Raji (cell line): ENCODE results near the gene GPT2.

Experiments used
- POLR2A ChIP-seq: IDR thresholded peaks from 2 replicates; pipeline ENCODE4 v1.6.1; 2011; ENCODE audit warnings: low read depth, low read length, control low read depth; ENCODE audit not compliant: insufficient read depth

The GPT2 gene

DNA sequence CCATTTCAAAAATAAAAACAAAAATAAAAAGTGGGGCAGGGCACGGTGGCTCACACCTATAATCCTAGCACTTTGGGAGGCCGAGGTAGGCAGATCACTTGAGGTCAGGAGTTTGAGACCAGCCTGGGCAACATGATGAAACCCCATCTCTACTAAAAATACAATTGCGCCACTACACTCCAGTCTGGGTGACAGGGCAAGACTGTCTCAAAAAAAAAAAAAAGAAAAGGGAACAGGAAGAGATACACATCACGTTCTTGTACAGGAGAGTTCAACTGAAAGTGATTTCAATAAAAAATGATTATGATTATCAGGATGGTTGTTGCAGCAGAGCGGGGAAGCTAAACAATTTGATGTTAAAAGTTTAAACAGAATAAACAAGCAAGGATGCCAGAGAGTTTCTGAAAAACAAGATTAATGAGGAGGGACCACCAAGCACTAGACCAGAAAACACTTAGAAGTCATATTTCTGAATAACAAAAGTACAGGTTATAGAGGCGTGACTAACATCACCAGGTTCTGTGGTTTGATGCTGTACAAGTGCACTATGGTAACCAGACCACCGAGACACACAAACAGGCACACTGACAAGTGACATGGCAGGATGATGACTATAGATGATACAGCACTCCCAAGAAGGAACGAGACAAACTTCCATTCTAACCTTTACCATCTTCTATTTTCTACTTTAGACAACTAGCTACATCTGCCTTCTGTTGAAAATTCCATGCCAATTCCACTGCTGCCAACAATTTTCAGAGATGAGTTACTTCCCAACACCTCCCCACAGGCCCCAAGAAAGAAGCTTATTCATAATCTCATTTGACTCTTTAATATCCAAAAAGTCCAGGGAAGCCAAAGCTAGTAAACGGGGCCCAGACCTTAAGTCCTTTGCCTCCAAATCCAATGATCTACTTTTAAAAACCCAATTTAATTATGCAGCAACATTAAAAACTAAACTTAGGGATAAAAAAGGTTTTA lies 77.5 kb downstream of the GPT2 start:
- no peak for TF ChIP-seq POLR2A

DNA sequence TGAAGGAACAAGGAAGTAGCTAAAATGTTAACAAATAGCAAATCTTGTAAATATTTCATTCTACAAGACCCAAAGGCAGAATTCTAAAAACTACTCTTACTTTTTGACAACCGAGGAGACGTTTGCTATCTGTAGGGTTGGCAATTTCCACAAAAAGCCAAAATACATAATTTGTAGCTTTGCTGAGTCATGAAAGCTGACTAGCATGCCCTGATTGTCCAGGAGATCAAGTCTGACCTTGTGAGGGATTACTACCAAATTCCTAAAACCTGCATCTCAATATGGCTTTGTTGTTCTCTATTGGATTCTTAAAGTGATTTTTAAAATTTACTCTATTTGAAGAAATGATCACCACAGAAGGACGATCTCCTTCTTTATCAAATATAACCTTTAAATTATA lies 78.5 kb downstream of the GPT2 start:
- no peak for TF ChIP-seq POLR2A

DNA sequence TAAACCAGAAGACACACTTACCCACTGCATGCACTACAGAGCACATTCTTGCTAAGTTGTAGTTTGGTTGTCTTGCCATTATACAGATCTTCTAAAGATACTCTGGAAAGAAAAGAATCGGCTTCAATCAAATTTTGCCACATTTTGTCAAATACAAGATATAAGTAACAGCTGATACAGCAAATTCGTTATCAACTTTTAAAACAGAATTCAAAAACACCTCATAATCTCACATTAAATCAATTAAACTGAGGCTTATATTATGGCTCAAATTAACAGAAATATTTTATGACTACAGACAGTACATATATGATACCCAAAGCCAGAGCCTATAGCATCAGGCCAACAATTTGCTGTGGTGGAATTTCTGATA lies 83.9 kb downstream of the GPT2 start:
- TF ChIP-seq POLR2A = no peak

DNA sequence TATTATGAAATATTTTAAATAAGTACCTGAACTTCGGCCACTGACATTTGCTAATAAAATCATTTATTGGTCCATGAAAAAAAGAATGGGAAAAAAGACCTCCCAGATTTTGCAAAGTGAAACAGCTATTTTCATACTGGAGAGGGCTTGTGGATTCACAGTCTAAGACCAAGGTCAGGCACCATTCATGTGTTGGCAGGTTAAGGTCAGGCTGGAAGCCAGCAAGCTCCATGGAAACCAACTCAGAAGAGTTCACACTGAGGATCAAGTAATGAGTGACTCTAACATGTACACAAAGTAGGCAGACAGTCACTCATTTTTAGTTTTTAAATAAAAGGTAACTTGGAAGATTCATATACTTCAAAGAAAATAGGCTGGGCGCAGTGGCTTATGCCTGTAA lies 85.9 kb downstream of the GPT2 start:
- no peak for TF ChIP-seq POLR2A

DNA sequence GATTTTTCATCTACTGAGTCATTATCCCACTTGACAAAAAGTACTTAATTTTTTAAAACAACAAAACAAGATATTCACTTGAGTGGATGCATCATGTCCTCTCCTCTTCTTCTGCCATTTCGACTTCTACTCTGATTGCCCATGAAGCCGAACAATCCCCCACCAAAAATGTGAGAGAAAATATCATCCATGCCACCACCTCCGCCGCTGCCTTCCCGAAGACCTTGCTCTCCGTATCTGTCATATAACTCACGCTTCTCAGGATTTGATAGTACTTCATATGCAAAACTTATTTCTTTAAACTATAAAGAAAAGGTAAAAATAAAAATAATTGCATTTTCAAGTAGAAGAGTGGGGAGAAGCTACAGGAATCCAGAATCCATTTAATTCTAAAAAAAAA lies 87.1 kb downstream of the GPT2 start:
- TF ChIP-seq POLR2A = no peak

DNA sequence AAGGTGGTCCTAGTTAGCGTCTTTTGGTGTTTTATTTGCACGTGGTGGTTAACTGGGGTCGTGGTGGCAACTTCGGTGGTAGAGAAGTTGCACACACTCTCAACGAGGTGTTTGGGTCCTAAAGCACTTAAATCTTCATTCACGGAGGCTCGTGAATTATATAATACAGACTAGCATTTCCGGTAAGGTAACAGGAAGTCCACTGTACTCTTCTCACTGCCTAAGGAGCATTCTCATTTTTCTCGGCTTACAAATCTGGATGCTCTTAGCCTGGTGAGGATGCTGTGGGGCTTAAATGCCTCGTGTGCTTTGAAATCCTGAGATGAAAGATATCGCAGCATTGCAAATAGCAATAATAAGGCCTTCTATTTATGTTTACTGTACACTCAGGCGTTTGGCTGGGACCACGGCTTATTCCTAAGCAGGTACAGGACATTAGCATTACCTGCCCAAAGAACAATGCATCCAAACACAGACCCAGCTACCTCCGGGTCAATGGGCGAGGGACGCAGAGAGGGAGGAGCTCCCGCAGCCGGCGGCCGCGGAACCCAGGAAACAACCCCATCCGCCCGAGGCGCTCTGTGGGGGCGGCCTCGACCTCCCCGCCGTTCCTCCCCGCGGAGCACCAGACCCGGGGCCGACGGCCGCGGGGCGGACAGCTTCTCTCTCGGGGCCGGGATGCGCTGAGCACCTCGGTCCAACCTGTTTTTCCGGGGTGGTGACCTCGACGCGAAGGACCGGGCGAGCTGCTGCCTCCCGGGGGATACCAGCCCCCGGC lies 88.5 kb downstream of the GPT2 start:
- 0 out of 2 replicates have a peak, but pooled peaks have one; percentile 25 for TF ChIP-seq POLR2A

DNA sequence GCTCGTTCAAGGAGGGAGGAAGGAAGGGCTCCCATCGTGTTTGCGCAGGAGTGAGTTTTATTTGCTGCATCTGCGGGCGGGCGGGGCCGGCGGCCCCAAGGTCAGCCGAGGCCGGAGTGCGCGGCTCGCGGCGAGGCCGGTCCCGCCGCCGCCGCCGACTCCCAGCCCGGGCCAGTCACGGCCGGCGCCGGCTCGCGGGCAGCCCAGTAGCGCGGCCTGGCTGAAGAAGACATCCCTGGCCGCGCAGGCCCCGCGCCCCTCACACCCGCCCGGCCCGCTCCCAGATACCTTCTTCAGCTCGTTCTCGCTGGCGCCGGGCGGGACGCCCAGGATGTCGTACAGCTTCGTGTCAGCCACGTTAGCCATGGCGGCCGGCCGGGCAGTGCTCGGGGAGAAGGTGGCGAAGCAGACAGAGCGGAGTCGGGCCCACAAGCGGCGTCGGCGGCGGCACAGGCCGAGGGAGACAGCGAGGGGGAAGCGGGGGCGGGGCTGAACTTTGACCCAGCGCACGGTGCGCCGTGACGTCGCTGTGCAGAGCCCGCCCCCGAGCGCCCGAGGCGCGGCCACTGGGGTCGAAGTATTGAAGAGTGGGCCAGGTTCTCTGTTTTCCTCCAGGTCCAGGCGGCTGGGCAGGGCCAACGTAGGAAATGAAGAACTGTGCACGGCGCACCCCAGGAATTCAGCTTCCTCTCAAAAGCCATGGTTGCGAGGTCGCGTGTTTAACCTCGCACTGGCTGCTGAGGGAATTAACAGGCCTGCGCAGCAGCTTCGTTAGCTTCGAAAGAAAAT lies 89.2 kb downstream of the GPT2 start, which contains the start of gene DNAJA2:
Gene DNAJA2, minus strand, starts transcription at position 468 of the 789 bp plus-strand sequence. Its CDS starts 102 bp downstream, at position 366.
- TF ChIP-seq POLR2A = peak; percentile 86

DNA sequence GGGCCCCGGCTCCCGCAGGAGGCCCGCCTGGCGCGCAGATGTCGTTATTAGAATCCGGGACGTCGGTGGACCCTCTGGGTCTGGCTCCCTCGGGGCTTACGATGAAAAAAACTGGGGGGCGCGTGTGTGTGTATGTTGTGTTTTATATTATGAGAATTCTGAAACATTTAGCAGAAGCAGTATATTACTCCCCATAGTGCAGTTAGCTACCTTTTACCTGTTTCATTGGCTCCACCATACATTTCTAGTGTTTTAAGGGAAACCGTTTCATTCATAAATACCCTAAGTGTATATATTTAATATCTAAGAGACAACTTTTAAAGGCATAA lies 89.8 kb downstream of the GPT2 start:
- no peak for TF ChIP-seq POLR2A

DNA sequence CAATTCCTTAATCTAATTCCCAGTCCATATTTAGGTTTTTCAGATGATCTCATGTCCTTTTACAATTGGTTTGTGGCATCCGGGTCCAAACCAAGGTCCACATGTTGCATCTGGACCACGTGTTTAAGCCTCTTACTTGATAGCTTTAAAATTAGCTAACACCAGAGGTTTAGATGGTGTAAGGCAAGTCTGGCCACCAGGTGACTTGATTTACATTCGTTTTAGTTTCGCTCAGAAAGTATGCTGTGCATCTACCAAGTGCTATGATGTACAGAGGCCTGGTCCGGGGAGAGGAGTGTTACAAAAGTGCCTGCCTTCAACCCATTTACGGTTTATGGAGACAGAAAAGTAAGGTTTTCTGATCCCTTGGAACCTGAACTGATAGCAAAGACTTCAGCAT lies 90.2 kb downstream of the GPT2 start:
- no peak for TF ChIP-seq POLR2A

DNA sequence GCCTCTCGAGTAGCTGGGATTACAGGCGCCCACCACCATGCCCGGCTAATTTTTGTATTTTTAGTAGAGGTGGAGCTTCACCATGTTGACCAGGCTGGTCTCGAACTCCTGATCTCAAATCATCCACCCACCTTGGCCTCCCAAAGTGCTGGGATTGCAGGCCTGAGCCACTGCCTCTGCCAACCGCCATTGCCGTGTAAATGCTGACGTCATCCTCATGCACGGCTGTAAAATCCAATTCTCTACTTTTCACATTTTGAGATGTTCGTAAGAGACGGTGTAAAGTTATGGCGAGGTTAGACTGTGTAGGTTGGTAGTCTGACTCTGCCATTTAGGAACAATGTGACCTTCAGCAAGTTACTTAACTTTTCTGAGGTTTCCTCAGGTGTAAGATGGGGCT lies 91.0 kb downstream of the GPT2 start:
- TF ChIP-seq POLR2A = no peak

DNA sequence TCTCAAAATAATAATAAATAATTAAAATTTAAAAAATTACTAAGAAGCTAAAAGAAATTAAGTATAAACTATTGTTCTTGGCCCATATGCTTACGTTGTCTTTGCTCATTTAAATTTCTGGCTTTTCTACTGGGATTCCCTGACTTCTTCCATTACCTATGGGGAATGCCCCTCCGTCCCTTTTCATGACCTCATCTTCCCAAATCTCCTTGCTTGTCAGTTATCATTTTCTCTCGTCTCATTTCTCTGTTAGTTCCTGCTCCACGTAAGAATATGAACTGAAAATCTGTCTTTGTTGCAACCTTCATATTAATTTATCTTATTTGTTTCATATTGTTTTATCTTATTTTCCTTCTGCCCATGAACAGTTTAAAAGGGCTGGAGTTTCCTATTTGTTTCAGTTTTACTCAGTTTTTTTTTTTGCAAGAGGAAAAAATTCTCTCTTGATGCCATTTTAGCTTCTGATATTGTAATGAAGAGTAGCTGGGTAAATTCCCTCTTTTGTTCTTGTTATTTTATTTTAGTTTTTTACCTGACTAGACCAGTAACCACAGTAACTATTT lies 91.8 kb downstream of the GPT2 start:
- no peak for TF ChIP-seq POLR2A

DNA sequence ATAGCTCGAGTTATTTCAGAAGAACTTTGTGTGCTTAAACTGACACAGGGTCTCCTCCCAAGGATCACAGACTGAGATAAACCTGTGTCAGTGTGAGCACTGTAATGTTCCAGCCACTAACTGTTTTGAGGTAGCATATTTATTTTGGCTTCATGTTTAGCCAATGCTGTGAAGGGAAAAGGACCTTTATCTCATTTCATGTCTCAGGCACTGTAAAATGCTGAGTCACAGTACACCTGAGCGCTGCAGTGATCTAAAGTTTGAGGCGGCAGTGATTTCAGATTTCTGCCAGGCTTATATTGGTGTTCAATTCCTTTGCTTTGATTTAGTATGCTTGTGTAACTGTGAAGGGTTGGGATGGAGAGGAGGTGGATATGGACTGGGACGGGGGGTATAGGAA lies 92.4 kb downstream of the GPT2 start:
- TF ChIP-seq POLR2A = 0 out of 2 replicates have a peak, but pooled peaks have one; percentile 21
